ENCODE measurements around the gene CNNM2.

CNNM2 gene

GRCh38 chr10:103104721-103105120 is 186.6 kb downstream of the CNNM2 start:
- Mint-ChIP-seq H3K9me3 (no peaks in the 10 kb centered on the region), H3K27me3 (no peaks in the 10 kb centered on the region), H3K27ac (no peak overlapping the region), H3K4me1 (ENCODE audit: low read depth in 2 of 2) (peaks cover 0 to 2% of the 10 kb centered on the region in 2 donors), H3K36me3 (ENCODE audit: insufficient read depth) (peaks cover 18% of the 10 kb centered on the region), H3K4me3 (no peak overlapping the region)
- no peak for ATAC-seq (replicated peaks)
- DNase-seq: no peak

- ATAC-seq (replicated peaks) (no peak), DNase-seq (no peak)
- Mint-ChIP-seq H3K4me1 (ENCODE audit: low read depth in 2 of 2) (peaks cover 0 to 2% of the 10 kb centered on the region in 2 donors), H3K9me3 (no peaks in the 10 kb centered on the region), H3K4me3 (no peak overlapping the region), H3K27me3 (no peaks in the 10 kb centered on the region), H3K36me3 (ENCODE audit: insufficient read depth) (peaks cover 11% of the 10 kb centered on the region), H3K27ac (no peak overlapping the region)
These were observed 187.4 kb downstream of the CNNM2 start for GRCh38 chr10:103105462-103105861.

- DNase-seq (no peak), ATAC-seq (replicated peaks) (no peak)
- H3K27me3 Mint-ChIP-seq: no peaks in the 10 kb centered on the region
- peak overlapping the region in 1 of 2 donors; percentile 20 for H3K27ac Mint-ChIP-seq
- no peaks in the 10 kb centered on the region for H3K9me3 Mint-ChIP-seq
- peaks cover 8% of the 10 kb centered on the region for H3K36me3 Mint-ChIP-seq (ENCODE audit: insufficient read depth)
- no peak overlapping the region for H3K4me3 Mint-ChIP-seq
- peaks cover 4% of the 10 kb centered on the region in 2 donors for H3K4me1 Mint-ChIP-seq (ENCODE audit: low read depth in 2 of 2)
These were observed 188.4 kb downstream of the CNNM2 start for GRCh38 chr10:103106539-103106938.

- DNase-seq: no peak
- ATAC-seq (replicated peaks): no peak
- H3K27ac Mint-ChIP-seq: no peak overlapping the region
- H3K4me3 Mint-ChIP-seq: no peak overlapping the region
- no peaks in the 10 kb centered on the region for H3K9me3 Mint-ChIP-seq
- peaks cover 3 to 10% of the 10 kb centered on the region in 2 donors for H3K4me1 Mint-ChIP-seq (ENCODE audit: low read depth in 2 of 2)
- no peaks in the 10 kb centered on the region for H3K27me3 Mint-ChIP-seq
- peaks cover 6% of the 10 kb centered on the region for H3K36me3 Mint-ChIP-seq (ENCODE audit: insufficient read depth)
These were observed 191.7 kb downstream of the CNNM2 start for GRCh38 chr10:103109821-103110220.

GRCh38 chr10:103110407-103110806 is 192.3 kb downstream of the CNNM2 start:
- H3K9me3 Mint-ChIP-seq: no peaks in the 10 kb centered on the region
- H3K36me3 Mint-ChIP-seq (ENCODE audit: insufficient read depth): peaks cover 6% of the 10 kb centered on the region
- H3K4me3 Mint-ChIP-seq: no peak overlapping the region
- no peak overlapping the region for H3K27ac Mint-ChIP-seq
- ATAC-seq (replicated peaks) (no peak), DNase-seq (no peak)
- H3K27me3 Mint-ChIP-seq: no peaks in the 10 kb centered on the region
- peaks cover 3 to 10% of the 10 kb centered on the region in 2 donors for H3K4me1 Mint-ChIP-seq (ENCODE audit: low read depth in 2 of 2)

GRCh38 chr10:103111031-103111917 is 193.2 kb downstream of the CNNM2 start:
- ATAC-seq (replicated peaks): no peak
- Mint-ChIP-seq H3K4me3 (no peak overlapping the region), H3K36me3 (ENCODE audit: insufficient read depth) (peaks cover 6% of the 10 kb centered on the region), H3K27me3 (no peaks in the 10 kb centered on the region), H3K9me3 (no peaks in the 10 kb centered on the region), H3K4me1 (ENCODE audit: low read depth in 2 of 2) (peaks cover 3 to 10% of the 10 kb centered on the region in 2 donors), H3K27ac (peak overlapping the region in 1 of 2 donors; percentile 62)
- no peak for DNase-seq

- H3K27ac Mint-ChIP-seq: no peak overlapping the region
- peaks cover 3 to 15% of the 10 kb centered on the region in 2 donors for H3K4me1 Mint-ChIP-seq (ENCODE audit: low read depth in 2 of 2)
These were observed 194.1 kb downstream of the CNNM2 start for GRCh38 chr10:103111918-103112877.

GRCh38 chr10:103114876-103115275 is 196.8 kb downstream of the CNNM2 start:
- peaks cover 8% of the 10 kb centered on the region for H3K36me3 Mint-ChIP-seq (ENCODE audit: insufficient read depth)
- no peaks in the 10 kb centered on the region for H3K9me3 Mint-ChIP-seq
- H3K4me1 Mint-ChIP-seq (ENCODE audit: low read depth in 2 of 2): peaks cover 5 to 15% of the 10 kb centered on the region in 2 donors
- H3K27me3 Mint-ChIP-seq: no peaks in the 10 kb centered on the region
- no peak overlapping the region for H3K27ac Mint-ChIP-seq
- no peak for ATAC-seq (replicated peaks)
- no peak overlapping the region for H3K4me3 Mint-ChIP-seq
- no peak for DNase-seq

More at GRCh38 chr10:103111918-103112877, 194.1 kb downstream of the CNNM2 start:
- ATAC-seq (replicated peaks) (no peak), DNase-seq (no peak)
- no peaks in the 10 kb centered on the region for H3K9me3 Mint-ChIP-seq
- peaks cover 6% of the 10 kb centered on the region for H3K36me3 Mint-ChIP-seq (ENCODE audit: insufficient read depth)
- H3K27me3 Mint-ChIP-seq: no peaks in the 10 kb centered on the region
- H3K4me3 Mint-ChIP-seq: no peak overlapping the region

- Mint-ChIP-seq H3K9me3 (no peaks in the 10 kb centered on the region), H3K27me3 (no peaks in the 10 kb centered on the region)
- ATAC-seq (replicated peaks): no peak
These were observed 199.2 kb downstream of the CNNM2 start for GRCh38 chr10:103117247-103117646.

GRCh38 chr10:103120546-103120945 is 202.5 kb downstream of the CNNM2 start:
- ATAC-seq (replicated peaks): no peak
- Mint-ChIP-seq H3K36me3 (ENCODE audit: insufficient read depth) (peaks cover 2% of the 10 kb centered on the region), H3K4me1 (ENCODE audit: low read depth in 2 of 2) (peaks cover 4 to 5% of the 10 kb centered on the region in 2 donors), H3K4me3 (no peak overlapping the region), H3K9me3 (no peaks in the 10 kb centered on the region), H3K27me3 (no peaks in the 10 kb centered on the region), H3K27ac (no peak overlapping the region)
- DNase-seq: no peak

More at GRCh38 chr10:103117247-103117646, 199.2 kb downstream of the CNNM2 start:
- no peak for DNase-seq
- peaks cover 6% of the 10 kb centered on the region for H3K36me3 Mint-ChIP-seq (ENCODE audit: insufficient read depth)
- H3K4me1 Mint-ChIP-seq (ENCODE audit: low read depth in 2 of 2): peaks cover 3 to 5% of the 10 kb centered on the region in 2 donors
- no peak overlapping the region for H3K4me3 Mint-ChIP-seq
- peak overlapping the region in 1 of 2 donors; percentile 87 for H3K27ac Mint-ChIP-seq

GRCh38 chr10:103120977-103121735 is 203.1 kb downstream of the CNNM2 start:
- Mint-ChIP-seq H3K27me3 (no peaks in the 10 kb centered on the region), H3K27ac (no peak overlapping the region), H3K9me3 (no peaks in the 10 kb centered on the region), H3K36me3 (ENCODE audit: insufficient read depth) (peaks cover 5% of the 10 kb centered on the region), H3K4me1 (ENCODE audit: low read depth in 2 of 2) (peaks cover 7 to 10% of the 10 kb centered on the region in 2 donors), H3K4me3 (no peak overlapping the region)
- DNase-seq: no peak
- no peak for ATAC-seq (replicated peaks)

- H3K27ac Mint-ChIP-seq: no peak overlapping the region
- no peak for ATAC-seq (replicated peaks)
- H3K4me1 Mint-ChIP-seq (ENCODE audit: low read depth in 2 of 2): peaks cover 4 to 6% of the 10 kb centered on the region in 2 donors
- DNase-seq: no peak
- H3K9me3 Mint-ChIP-seq: no peaks in the 10 kb centered on the region
- H3K4me3 Mint-ChIP-seq: no peak overlapping the region
- H3K27me3 Mint-ChIP-seq: no peaks in the 10 kb centered on the region
- H3K36me3 Mint-ChIP-seq (ENCODE audit: insufficient read depth): peaks cover 5% of the 10 kb centered on the region
These were observed 205.4 kb downstream of the CNNM2 start for GRCh38 chr10:103123282-103124024.

All from effector memory CD8-positive, alpha-beta T cell (primary cell).